ENCODE results near the gene ACAP2. TPM values are rescaled to one million over a fixed set of nuclear protein-coding genes. Genes with fewer than 3 reads are reported as not detected.
"Not testable (repeated sequence)": the region's sequence is repeated elsewhere in the genome, so short reads cannot be mapped to it uniquely, and the experiment has no call there.

ACAP2 gene
- total RNA-seq, 2 experiments from 2014 or later, result 41.1 to 42.9 TPM

GRCh38 chr3:195384952-195385351 lies 57.9 kb downstream of the ACAP2 start:
- Mint-ChIP-seq H3K36me3 (peaks cover 10% of the 10 kb centered on the region), H3K4me1 (peaks cover 27% of the 10 kb centered on the region), H3K4me3 (no peak overlapping the region), H3K27me3 (no peaks in the 10 kb centered on the region), H3K27ac (no peak overlapping the region), H3K9me3 (no peaks in the 10 kb centered on the region)
- DNase-seq, result no peak

DNA sequence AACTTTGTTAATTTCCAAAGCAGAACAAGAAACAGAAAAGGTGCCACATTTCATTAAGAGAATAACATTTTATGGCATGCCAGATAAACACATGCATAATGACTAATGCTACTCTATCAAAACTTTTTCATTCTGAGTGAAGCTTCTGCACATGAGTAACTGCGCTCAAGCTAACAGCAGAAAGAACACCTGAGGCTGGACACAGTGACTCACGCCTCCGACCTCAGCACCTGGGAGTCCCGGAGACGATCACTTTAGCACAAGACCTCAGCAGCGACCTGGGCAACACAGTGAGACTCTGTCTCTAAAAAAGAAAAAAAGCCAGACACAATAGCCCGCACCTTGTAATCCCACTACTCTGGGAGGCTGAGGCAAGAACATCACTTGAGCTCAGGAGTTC lies 70.6 kb downstream of the ACAP2 start:
- no peaks in the 10 kb centered on the region for H3K9me3 Mint-ChIP-seq
- H3K4me1 Mint-ChIP-seq, result peaks cover 5% of the 10 kb centered on the region
- H3K27me3 Mint-ChIP-seq, result no peaks in the 10 kb centered on the region
- peak overlapping the region; percentile 38 for H3K27ac Mint-ChIP-seq
- H3K36me3 Mint-ChIP-seq, result peaks cover 18% of the 10 kb centered on the region
- H3K4me3 Mint-ChIP-seq, result no peak overlapping the region
- no peak for DNase-seq

GRCh38 chr3:195366200-195366925 lies 76.5 kb downstream of the ACAP2 start:
- peaks cover 6% of the 10 kb centered on the region for H3K4me1 Mint-ChIP-seq
- H3K4me3 Mint-ChIP-seq, result no peak overlapping the region
- H3K27ac Mint-ChIP-seq, result no peak overlapping the region
- no peak for DNase-seq
- H3K27me3 Mint-ChIP-seq, result no peaks in the 10 kb centered on the region
- H3K36me3 Mint-ChIP-seq, result peaks cover 43% of the 10 kb centered on the region
- peaks cover 2% of the 10 kb centered on the region for H3K9me3 Mint-ChIP-seq

GRCh38 chr3:195365371-195365770 lies 77.4 kb downstream of the ACAP2 start:
- Mint-ChIP-seq H3K9me3 (peaks cover 3% of the 10 kb centered on the region), H3K36me3 (peaks cover 42% of the 10 kb centered on the region), H3K27ac (no peak overlapping the region), H3K4me1 (peaks cover 9% of the 10 kb centered on the region), H3K4me3 (no peak overlapping the region), H3K27me3 (no peaks in the 10 kb centered on the region)
- no peak for DNase-seq

DNA sequence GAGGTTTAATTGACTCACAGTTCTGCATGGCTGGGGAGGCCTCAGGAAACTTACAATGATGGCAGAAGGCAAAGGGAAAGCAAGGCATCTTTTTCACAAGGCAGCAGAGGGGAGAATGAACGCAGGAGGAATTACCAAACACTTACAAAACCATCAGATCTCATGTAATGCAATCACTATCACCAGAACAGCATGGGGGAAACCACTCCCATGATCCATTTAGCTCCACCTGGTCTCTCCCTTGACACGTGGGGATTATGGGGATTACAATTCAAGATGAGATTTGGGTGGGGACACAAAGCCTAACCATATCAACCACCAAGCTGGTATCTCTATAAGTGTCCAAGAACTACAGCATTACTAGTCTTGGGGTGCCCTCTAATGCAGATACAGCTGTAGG lies 85.0 kb downstream of the ACAP2 start:
- not testable (repeated sequence) for H3K27ac Mint-ChIP-seq, H3K9me3 Mint-ChIP-seq, H3K27me3 Mint-ChIP-seq, DNase-seq, H3K4me3 Mint-ChIP-seq
- peaks cover 47% of the 10 kb centered on the region for H3K36me3 Mint-ChIP-seq
- peaks cover 38% of the 10 kb centered on the region for H3K4me1 Mint-ChIP-seq

DNA sequence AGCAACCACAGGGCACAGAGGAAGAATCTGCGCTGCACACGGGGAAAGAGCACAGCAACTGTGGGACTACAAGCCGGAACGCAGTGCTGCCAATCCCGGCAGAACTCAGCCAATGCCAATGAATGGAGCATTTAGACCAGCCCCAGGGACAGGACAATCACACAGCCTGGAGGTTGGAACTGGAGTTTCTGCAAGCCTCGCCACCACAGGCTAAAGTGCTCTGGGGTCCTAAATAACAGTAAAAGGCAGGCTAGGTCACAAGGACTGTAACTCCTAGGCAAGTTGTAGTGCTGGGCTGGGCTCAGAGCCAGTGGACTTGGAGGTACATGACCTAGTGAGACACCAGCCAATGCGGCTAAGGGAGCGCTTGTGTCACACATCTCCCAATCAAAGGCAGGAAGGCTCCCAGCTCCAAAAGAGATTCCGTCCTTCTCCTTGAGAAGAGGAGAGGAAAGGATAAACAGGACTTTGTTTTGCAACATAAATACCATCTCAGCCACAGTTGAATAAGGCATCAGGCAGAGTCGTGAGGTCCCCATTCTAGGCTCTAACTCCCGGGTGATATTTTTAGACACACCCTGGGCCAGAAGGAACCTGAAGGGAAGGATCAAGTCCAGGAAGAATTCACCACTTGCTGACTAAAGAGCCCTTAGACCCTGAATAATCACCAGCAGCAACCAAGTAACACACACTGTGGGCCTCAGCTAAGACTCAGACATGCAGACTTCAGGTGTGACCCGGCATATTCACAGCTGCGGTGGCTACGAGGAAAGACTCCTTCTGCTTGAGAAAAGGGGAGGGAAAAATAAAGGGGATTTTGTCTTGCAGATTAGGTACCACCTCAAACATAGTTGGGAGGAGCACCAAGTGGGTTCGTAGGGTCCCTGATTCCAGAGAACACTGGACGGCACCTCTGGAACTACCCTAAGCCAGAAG lies 86.4 kb downstream of the ACAP2 start:
- Mint-ChIP-seq H3K27ac (no peak overlapping the region), H3K4me1 (peaks cover 32% of the 10 kb centered on the region)

GRCh38 chr3:195354009-195354408 lies 88.8 kb downstream of the ACAP2 start:
- not testable (repeated sequence) for H3K4me3 Mint-ChIP-seq, H3K27ac Mint-ChIP-seq, H3K27me3 Mint-ChIP-seq, DNase-seq, H3K9me3 Mint-ChIP-seq
- H3K4me1 Mint-ChIP-seq, result peaks cover 20% of the 10 kb centered on the region
- H3K36me3 Mint-ChIP-seq, result peaks cover 27% of the 10 kb centered on the region

More for the DNA sequence above, 86.4 kb downstream of the ACAP2 start:
- Mint-ChIP-seq H3K27me3 (no peaks in the 10 kb centered on the region), H3K36me3 (peaks cover 36% of the 10 kb centered on the region), H3K4me3 (no peak overlapping the region), H3K9me3 (peaks cover 5% of the 10 kb centered on the region)
- DNase-seq, result no peak

- Mint-ChIP-seq H3K4me3 (no peak overlapping the region), H3K27ac (no peak overlapping the region), H3K9me3 (no peaks in the 10 kb centered on the region), H3K4me1 (peaks cover 13% of the 10 kb centered on the region), H3K27me3 (no peaks in the 10 kb centered on the region), H3K36me3 (peaks cover 18% of the 10 kb centered on the region)
- no peak for DNase-seq
Observed at GRCh38 chr3:195352895-195353488, 89.8 kb downstream of the ACAP2 start.

GRCh38 chr3:195348426-195349115 lies 94.2 kb downstream of the ACAP2 start:
- no peak for DNase-seq
- H3K27ac Mint-ChIP-seq, result no peak overlapping the region
- H3K36me3 Mint-ChIP-seq, result peaks cover 4% of the 10 kb centered on the region
- no peaks in the 10 kb centered on the region for H3K27me3 Mint-ChIP-seq
- no peaks in the 10 kb centered on the region for H3K9me3 Mint-ChIP-seq
- H3K4me3 Mint-ChIP-seq, result no peak overlapping the region
- peaks cover 4% of the 10 kb centered on the region for H3K4me1 Mint-ChIP-seq

GRCh38 chr3:195337747-195338146 lies 105.1 kb downstream of the ACAP2 start:
- Mint-ChIP-seq H3K4me3 (no peak overlapping the region), H3K36me3 (peaks cover 11% of the 10 kb centered on the region), H3K27ac (no peak overlapping the region), H3K9me3 (no peaks in the 10 kb centered on the region), H3K27me3 (no peaks in the 10 kb centered on the region), H3K4me1 (peaks cover 8% of the 10 kb centered on the region)
- no peak for DNase-seq

- no peak overlapping the region for H3K4me3 Mint-ChIP-seq
- H3K4me1 Mint-ChIP-seq, result peaks cover 7% of the 10 kb centered on the region
- no peak for DNase-seq
Observed at GRCh38 chr3:195334967-195335366, 107.9 kb downstream of the ACAP2 start.

GRCh38 chr3:195319060-195319459 lies 123.8 kb downstream of the ACAP2 start:
- Mint-ChIP-seq H3K4me3 (no peak overlapping the region), H3K36me3 (peaks cover 31% of the 10 kb centered on the region), H3K27ac (no peak overlapping the region), H3K4me1 (peaks cover 4% of the 10 kb centered on the region), H3K9me3 (peaks cover 15% of the 10 kb centered on the region), H3K27me3 (no peaks in the 10 kb centered on the region)
- no peak for DNase-seq

More at GRCh38 chr3:195334967-195335366, 107.9 kb downstream of the ACAP2 start:
- H3K27ac Mint-ChIP-seq, result no peak overlapping the region
- peaks cover 17% of the 10 kb centered on the region for H3K36me3 Mint-ChIP-seq
- no peaks in the 10 kb centered on the region for H3K27me3 Mint-ChIP-seq
- no peaks in the 10 kb centered on the region for H3K9me3 Mint-ChIP-seq

DNA sequence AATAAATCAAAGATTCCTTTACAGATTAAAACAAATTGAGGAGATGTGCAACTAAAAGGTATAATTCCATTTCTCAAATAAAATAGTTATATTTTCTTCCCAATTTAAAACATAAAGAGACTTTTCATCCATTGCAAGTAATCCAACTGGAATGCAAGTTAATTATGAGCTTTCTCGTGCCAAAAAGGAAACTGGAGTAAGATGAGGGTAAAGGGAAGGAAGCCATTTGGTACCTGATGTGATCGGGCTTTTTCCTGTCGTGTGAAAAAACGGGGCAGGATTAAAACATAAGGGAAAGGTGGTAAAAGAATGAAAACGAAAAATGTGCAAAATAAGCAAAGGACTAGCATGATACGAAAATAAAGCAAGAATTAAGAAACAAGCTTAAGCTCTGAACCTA lies 130.1 kb downstream of the ACAP2 start:
- H3K27ac Mint-ChIP-seq, result no peak overlapping the region
- H3K4me3 Mint-ChIP-seq, result no peak overlapping the region
- H3K9me3 Mint-ChIP-seq, result no peaks in the 10 kb centered on the region
- H3K27me3 Mint-ChIP-seq, result no peaks in the 10 kb centered on the region
- no peaks in the 10 kb centered on the region for H3K4me1 Mint-ChIP-seq
- DNase-seq, result no peak
- H3K36me3 Mint-ChIP-seq, result no peaks in the 10 kb centered on the region

DNA sequence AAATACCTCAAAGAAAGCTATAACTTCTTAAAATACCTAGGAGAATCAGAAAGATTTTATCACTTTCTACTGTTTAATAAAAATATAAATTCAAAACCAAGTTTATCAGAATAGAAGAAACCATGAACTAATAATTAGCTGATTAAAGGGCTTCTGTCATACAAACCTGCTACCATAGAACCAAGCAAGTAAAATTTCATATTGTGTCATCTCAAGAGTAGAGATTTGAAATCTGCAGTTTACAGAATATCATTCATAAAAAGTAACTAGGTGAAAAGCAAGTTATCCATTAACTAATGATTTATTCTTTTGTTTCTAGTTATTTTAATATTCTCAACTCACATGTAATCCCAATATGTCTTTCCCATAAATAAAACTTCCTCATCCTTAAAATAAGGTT lies 135.1 kb downstream of the ACAP2 start:
- H3K27me3 Mint-ChIP-seq, result no peaks in the 10 kb centered on the region
- H3K36me3 Mint-ChIP-seq, result no peaks in the 10 kb centered on the region
- H3K9me3 Mint-ChIP-seq, result no peaks in the 10 kb centered on the region
- no peak for DNase-seq
- no peaks in the 10 kb centered on the region for H3K4me1 Mint-ChIP-seq
- H3K27ac Mint-ChIP-seq, result no peak overlapping the region
- H3K4me3 Mint-ChIP-seq, result no peak overlapping the region

- Mint-ChIP-seq H3K36me3 (no peaks in the 10 kb centered on the region), H3K4me3 (no peak overlapping the region), H3K27me3 (no peaks in the 10 kb centered on the region), H3K4me1 (no peaks in the 10 kb centered on the region), H3K27ac (no peak overlapping the region), H3K9me3 (no peaks in the 10 kb centered on the region)
- DNase-seq, result no peak
Observed at GRCh38 chr3:195306369-195306768, 136.5 kb downstream of the ACAP2 start.

Data from activated naive CD8-positive, alpha-beta T cell treated with anti-CD3 and anti-CD28 coated beads for 36 hours (primary cell).